Spinal cord (tissue), 10 donors: Measurements from ENCODE around the gene RAB11A. TPM values are rescaled to one million over a fixed set of nuclear protein-coding genes. Genes with fewer than 3 reads are reported as not detected.

Experiments used
- DNase-seq, 6 donors: peaks; one replicate each; pipeline versions ENCODE4 v3.0.0 to v3.0.0-alpha.2; 2013 to 2015; ENCODE audit warnings: low spot score in 6 of 6, low read depth in 4 of 6
- H3K27ac ChIP-seq: one replicate; pipeline ENCODE4 v1.5.1; 2013; ENCODE audit warnings: low read depth, low read length, control low read depth
- H3K27me3 ChIP-seq: one replicate; pipeline ENCODE4 v1.6.1; 2013; ENCODE audit warnings: low read length; ENCODE audit not compliant: control insufficient read depth, insufficient read depth
- H3K36me3 ChIP-seq: one replicate; pipeline ENCODE4 v1.6.1; 2013; ENCODE audit warnings: low read length; ENCODE audit not compliant: control insufficient read depth, insufficient read depth
- H3K4me1 ChIP-seq: one replicate; pipeline ENCODE4 v1.6.1; 2013; ENCODE audit warnings: low read length; ENCODE audit not compliant: control insufficient read depth, insufficient read depth
- H3K4me3 ChIP-seq: one replicate; pipeline ENCODE4 v1.5.1; 2013; ENCODE audit warnings: low read depth, low read length, control low read depth
- H3K9me3 ChIP-seq: one replicate; pipeline ENCODE4 v1.6.1; 2013; ENCODE audit warnings: low read length; ENCODE audit not compliant: control insufficient read depth, insufficient read depth
- WGBS: methylation state at CpG from one replicate; pipeline ENCODE4 v1.1.5; 2013; ENCODE audit warnings: missing lambda C conversion rate; ENCODE audit not compliant: insufficient coverage; 5-methylcytosine and 5-hydroxymethylcytosine counted together
- polyA plus RNA-seq, 2 donors: library from polyadenylated mRNA; unstranded; fragments of 120-200 nt; gene quantifications; one replicate each; pipeline ENCODE4 v1.2.1, GENCODE V29; 2013; ENCODE audit not compliant: insufficient read length in 2 of 2
- total RNA-seq, 2 donors: library from RNA; depleted of rRNA in 1 of 2; stranded (reverse); fragments of 120-200 nt in 1 of 2; fragments of >200 nt in 1 of 2; gene quantifications; one replicate each; pipeline versions ENCODE4 v1.2.3 to v1.2.4, GENCODE V29; 2013 to 2014
- donor health status: healthy.

The RAB11A gene
- total and polyA plus RNA-seq, 4 donors: 224 to 373 (median 279) TPM

- no peaks in the 10 kb centered on the region for H3K27me3 ChIP-seq
- no peaks in the 10 kb centered on the region for H3K36me3 ChIP-seq
- no peak overlapping the region for H3K27ac ChIP-seq
- no CpG with 5 or more reads among the region's 4 CpGs for WGBS
- H3K9me3 ChIP-seq: no peaks in the 10 kb centered on the region
- H3K4me1 ChIP-seq: peaks cover 5% of the 10 kb centered on the region
- H3K4me3 ChIP-seq: no peak overlapping the region
- no peak for DNase-seq
Measured at GRCh38 chr15:65839985-65840384, 29.3 kb upstream of the RAB11A start.

GRCh38 chr15:65841121-65841930 lies 28.0 kb upstream of the RAB11A start:
- peaks cover 5% of the 10 kb centered on the region for H3K4me1 ChIP-seq
- no peaks in the 10 kb centered on the region for H3K36me3 ChIP-seq
- DNase-seq: no peak
- H3K4me3 ChIP-seq: no peak overlapping the region
- H3K27ac ChIP-seq: no peak overlapping the region
- H3K27me3 ChIP-seq: no peaks in the 10 kb centered on the region
- no peaks in the 10 kb centered on the region for H3K9me3 ChIP-seq
- 70% methylated on average over 9 of the region's 11 CpGs for WGBS

GRCh38 chr15:65845826-65846519 lies 23.3 kb upstream of the RAB11A start:
- WGBS: 75% methylated on average over 6 of the region's 9 CpGs
- no peak overlapping the region for H3K4me3 ChIP-seq

GRCh38 chr15:65847989-65848388 lies 21.3 kb upstream of the RAB11A start:
- DNase-seq: no peak
- Histone ChIP-seq H3K27me3 (no peaks in the 10 kb centered on the region), H3K9me3 (no peaks in the 10 kb centered on the region), H3K36me3 (no peaks in the 10 kb centered on the region), H3K4me1 (no peaks in the 10 kb centered on the region), H3K27ac (no peak overlapping the region), H3K4me3 (no peak overlapping the region)

More at GRCh38 chr15:65845826-65846519, 23.3 kb upstream of the RAB11A start:
- Histone ChIP-seq H3K36me3 (no peaks in the 10 kb centered on the region), H3K27me3 (no peaks in the 10 kb centered on the region), H3K27ac (no peak overlapping the region), H3K9me3 (no peaks in the 10 kb centered on the region), H3K4me1 (peaks cover 5% of the 10 kb centered on the region)
- DNase-seq: peak in 2 of 6 donors; percentile 29 to 64

- DNase-seq: no peak
- Histone ChIP-seq H3K27ac (no peak overlapping the region), H3K4me1 (no peaks in the 10 kb centered on the region)
Measured at GRCh38 chr15:65851981-65852380, 17.3 kb upstream of the RAB11A start.

GRCh38 chr15:65856821-65857455 lies 12.4 kb upstream of the RAB11A start:
- Histone ChIP-seq H3K9me3 (no peaks in the 10 kb centered on the region), H3K4me3 (no peak overlapping the region), H3K27me3 (no peaks in the 10 kb centered on the region), H3K27ac (no peak overlapping the region), H3K4me1 (no peaks in the 10 kb centered on the region), H3K36me3 (no peaks in the 10 kb centered on the region)
- WGBS: 86% methylated on average over 10 of the region's 12 CpGs
- peak in 2 of 6 donors; percentile 17 to 25 for DNase-seq

More at GRCh38 chr15:65851981-65852380, 17.3 kb upstream of the RAB11A start:
- Histone ChIP-seq H3K27me3 (no peaks in the 10 kb centered on the region), H3K36me3 (no peaks in the 10 kb centered on the region), H3K9me3 (no peaks in the 10 kb centered on the region), H3K4me3 (no peak overlapping the region)
- WGBS: 85% methylated on average over 2 of the region's 5 CpGs

GRCh38 chr15:65857718-65858402 lies 11.4 kb upstream of the RAB11A start:
- Histone ChIP-seq H3K27ac (no peak overlapping the region), H3K36me3 (no peaks in the 10 kb centered on the region), H3K27me3 (no peaks in the 10 kb centered on the region), H3K9me3 (no peaks in the 10 kb centered on the region), H3K4me3 (no peak overlapping the region), H3K4me1 (no peaks in the 10 kb centered on the region)
- DNase-seq: peak in 1 of 6 donors; percentile 72
- whole genome bisulfite sequencing: 75% methylated on average over 5 of the region's 5 CpGs

- Histone ChIP-seq H3K27me3 (no peaks in the 10 kb centered on the region), H3K9me3 (no peaks in the 10 kb centered on the region), H3K4me3 (no peak overlapping the region), H3K4me1 (no peaks in the 10 kb centered on the region), H3K36me3 (no peaks in the 10 kb centered on the region), H3K27ac (no peak overlapping the region)
- DNase-seq: peak in 1 of 6 donors; percentile 5
- WGBS: 11% methylated on average over 1 of the region's 1 CpG
Measured at GRCh38 chr15:65862682-65863081, 6.6 kb upstream of the RAB11A start.

GRCh38 chr15:65863106-65863505 lies 6.2 kb upstream of the RAB11A start:
- Histone ChIP-seq H3K27me3 (no peaks in the 10 kb centered on the region), H3K36me3 (no peaks in the 10 kb centered on the region), H3K9me3 (no peaks in the 10 kb centered on the region), H3K27ac (no peak overlapping the region), H3K4me1 (no peaks in the 10 kb centered on the region), H3K4me3 (no peak overlapping the region)
- 96% methylated on average over 4 of the region's 6 CpGs for WGBS
- DNase-seq: no peak
